NCI-H446 (cell line): Measurements from ENCODE around the gene ERC1.
"Not testable (repeated sequence)": the region's sequence is repeated elsewhere in the genome, so short reads cannot be mapped to it uniquely, and the experiment has no call there.

Experiments used
- DNase-seq, 2 experiments: peaks; one replicate each; lab custom pipeline; 2025; lab: John Stamatoyannopoulos, UW

The ERC1 gene

DNA sequence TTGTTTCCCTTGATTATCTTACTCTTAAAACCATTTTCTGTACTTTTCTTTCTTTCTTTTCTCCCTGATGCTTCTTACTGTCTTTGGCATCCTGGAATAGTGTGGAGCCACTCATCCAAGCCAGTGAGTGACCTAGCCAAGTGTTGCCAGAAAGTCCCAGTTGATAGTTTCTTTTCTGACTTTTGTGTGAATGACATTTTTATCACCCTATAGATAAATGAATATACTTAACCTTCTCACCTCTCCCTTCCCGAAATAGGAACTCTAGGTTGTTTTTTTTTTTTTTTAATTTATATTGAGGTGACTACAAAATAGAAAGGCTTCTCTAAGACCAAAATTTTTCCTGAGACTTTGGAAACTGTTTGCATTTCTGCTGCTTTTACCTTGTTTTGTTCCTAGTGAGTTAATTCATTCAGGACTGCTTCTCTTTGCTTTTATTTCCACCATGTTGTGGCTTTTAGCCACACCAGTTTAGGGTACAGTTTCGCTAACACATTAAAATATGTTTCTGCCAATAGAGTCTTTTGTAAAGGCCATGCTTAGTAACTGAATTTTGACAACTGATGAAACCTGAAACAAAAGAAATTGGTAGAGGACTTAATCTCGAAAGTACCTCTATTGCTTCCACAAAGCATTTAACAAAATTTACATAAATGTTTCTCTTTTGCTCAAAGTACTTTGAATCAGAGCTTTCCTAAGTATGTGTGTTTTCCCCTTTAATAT is 194.6 kb downstream of the ERC1 start:
- DNase-seq: no peak

DNA sequence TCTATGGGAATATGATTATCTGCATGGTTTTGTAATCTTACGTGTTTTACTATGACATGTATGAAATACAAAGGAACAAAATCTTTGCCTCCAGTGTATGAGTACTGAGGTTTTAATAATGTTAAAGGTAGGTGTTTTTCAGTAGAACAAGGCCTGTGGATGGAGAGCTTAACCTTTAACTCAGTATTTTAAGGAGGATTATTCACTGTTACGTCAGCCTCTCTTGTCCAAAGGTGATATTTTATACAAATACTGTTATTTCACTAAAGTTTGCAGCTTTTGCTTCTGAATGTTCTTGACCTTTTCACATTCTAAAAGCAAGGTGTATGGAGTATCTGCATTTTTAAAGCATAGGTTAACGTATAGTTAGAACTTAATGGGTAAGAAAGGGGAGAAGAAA is 195.3 kb downstream of the ERC1 start:
- DNase-seq: no peak

- DNase-seq: no peak
These were observed 197.0 kb downstream of the ERC1 start for GRCh38 chr12:1188016-1188415.

DNA sequence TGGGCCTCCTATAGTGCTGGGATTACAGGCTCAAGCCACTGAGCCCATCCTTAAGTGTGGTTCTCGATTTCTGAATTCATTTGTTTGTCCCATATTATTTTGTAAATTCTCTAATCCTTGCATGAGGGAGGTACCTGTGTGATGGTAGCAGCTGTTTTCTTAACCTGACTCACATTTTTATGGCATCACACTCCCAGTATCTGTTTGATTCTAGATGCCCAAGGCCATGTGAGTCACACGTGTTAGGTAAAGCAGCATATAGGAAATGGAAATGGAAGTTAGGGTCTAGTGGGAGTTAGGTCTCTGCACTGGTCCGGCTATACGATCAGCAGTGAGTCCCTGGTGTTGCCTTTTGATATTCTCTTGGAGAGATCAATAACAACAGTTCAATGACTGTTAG is 198.1 kb downstream of the ERC1 start:
- DNase-seq: no peak

DNA sequence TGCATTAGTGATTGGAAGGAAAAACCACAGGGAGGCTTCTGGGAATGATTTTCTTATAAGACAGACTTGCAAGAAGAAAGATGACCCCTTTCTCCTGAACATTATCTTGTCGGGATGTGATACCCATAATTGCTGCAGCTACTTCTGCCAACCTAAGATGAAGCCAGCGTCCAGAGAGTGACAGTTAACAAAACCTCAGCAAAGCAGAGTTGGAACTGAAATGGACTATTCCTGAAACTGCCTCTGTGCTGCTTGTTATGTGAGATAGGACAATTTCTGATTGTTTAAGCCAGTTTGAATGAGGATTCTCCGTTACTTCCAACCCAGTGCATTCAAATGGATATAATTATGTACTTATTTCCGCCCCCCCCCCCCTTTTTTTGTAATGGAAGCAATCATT is 204.5 kb downstream of the ERC1 start:
- DNase-seq: no peak

DNA sequence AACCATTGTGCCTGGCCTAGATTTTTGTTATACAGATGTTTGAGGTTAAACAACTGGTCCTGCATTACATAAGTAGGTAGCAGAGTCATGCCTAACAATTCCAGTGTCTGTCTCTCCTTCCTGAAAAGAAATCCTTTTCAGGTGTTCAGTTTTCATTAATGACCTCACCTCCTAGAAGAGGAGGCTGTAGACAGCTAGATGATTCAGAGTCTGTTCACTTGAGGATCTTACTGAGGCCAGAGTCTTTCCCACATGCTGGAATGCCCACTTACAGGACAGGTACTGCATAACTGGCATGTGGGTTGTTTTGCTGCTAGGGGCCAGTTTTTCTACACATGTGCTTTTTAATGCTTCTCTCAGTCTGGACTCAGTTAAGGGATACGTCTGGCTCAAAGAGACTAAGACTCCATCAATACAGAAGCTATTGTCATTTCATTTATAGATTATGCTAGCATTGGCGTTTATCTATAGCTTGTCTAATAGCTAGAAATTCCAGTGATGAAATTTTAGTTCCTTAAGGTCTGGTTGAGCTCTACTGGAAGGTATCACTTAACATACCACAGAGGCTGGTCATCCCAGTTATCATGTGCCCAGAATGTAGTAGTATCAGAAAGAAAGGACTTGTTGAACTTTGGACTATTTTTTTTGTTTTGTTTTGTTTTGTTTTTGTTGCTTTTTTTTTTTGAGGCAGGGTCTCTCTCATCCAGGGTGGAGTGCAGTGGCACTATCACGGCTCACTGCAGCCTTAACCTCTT is 206.4 kb downstream of the ERC1 start:
- DNase-seq: no peak

DNA sequence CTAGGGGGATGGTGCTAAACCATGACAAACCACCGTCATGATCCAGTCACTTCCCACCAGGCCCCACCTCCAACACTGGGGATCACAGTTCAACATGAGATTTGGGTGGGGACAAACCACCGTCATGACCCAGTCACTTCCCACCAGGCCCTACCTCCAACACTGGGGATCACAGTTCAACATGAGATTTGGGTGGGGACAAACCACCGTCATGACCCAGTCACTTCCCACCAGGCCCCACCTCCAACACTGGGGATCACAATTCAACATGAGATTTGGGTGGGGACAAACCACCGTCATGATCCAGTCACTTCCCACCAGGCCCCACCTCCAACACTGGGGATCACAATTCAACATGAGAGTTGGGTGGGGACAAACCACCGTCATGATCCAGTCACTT is 207.8 kb downstream of the ERC1 start:
- DNase-seq: not testable (repeated sequence)

GRCh38 chr12:1199700-1200099 is 208.7 kb downstream of the ERC1 start:
- no peak for DNase-seq

GRCh38 chr12:1201030-1201429 is 210.0 kb downstream of the ERC1 start:
- DNase-seq: no peak

DNA sequence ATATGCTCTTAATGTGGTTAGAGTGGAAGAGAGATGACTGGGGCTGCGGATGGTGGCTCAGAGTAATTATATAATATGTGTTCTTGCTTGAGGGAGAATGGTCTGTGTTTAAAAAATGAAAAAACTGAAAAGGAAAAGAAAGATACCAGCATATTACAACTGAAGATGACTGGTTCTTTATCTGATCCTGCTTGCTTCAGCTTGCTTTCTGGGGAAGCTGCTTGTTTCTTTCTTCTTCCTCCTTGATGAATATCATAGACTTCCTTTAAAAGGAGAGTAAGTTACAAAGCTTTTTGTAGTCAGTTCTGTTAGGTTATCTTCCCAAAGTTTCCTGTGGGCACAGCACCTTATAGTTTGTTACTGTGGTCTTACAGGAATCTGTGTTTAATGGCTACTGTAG is 210.9 kb downstream of the ERC1 start:
- DNase-seq: no peak

DNA sequence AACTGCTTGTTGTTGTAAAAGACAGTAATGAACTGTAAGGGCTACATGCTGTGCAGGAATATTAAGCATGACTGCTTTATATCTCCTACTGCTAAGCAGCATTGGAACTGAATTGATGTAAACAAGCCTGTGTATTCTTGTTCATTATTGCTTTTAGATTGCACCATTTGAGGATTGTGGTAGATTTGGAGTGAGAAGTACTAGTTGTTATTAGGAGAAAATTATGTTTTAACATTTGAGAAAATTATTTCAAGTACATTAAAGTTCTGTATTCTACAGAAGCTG is 212.7 kb downstream of the ERC1 start:
- no peak for DNase-seq

GRCh38 chr12:1204581-1205121 is 213.6 kb downstream of the ERC1 start:
- no peak for DNase-seq

DNA sequence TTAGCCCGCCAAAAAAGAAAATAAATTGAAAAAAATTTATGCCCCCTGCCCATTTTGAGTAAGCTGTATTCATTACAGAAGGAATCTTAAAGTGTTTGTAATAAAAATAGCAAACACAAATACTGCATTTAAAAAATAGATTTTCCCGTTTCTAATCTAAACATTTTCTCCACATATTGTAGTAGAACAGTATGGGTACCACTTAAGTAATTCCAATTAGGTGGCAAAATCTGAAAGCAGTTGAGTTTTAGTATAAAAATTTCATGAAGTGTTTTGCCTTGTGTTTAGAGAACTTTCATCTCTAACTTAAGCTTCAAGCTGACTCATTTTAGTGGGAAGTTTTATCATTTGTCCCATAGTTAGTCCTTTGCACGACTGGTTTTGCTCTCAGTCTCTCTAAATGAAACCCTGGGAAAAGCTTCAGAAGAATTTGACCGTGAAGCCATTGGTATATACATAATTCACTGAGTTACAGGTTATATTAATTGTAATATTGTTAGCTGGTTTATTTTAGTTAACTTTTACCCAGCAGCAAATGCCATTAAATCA is 214.6 kb downstream of the ERC1 start:
- DNase-seq: no peak

GRCh38 chr12:1206118-1206734 is 215.2 kb downstream of the ERC1 start:
- DNase-seq: no peak

GRCh38 chr12:1207276-1207675 is 216.3 kb downstream of the ERC1 start:
- DNase-seq: no peak

DNA sequence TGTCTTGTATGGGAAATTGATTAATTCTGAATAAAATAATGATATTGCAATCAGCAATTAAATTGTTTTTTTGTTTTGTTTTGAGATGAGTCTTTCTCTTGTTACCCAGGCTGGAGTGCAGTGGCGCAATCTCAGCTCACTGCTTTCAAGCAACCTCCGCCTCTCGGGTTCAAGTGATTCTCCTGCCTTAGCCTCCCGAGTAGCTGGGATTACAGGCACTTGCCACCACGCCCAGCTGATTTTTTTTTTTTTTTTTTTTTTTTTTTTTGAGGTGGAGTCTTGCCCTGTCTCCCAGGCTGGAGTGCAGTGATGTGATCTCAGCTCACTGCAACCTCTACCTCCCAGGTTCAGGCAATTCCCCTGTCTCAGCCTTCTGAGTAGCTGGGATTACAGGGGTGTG is 217.7 kb downstream of the ERC1 start:
- not testable (repeated sequence) for DNase-seq

DNA sequence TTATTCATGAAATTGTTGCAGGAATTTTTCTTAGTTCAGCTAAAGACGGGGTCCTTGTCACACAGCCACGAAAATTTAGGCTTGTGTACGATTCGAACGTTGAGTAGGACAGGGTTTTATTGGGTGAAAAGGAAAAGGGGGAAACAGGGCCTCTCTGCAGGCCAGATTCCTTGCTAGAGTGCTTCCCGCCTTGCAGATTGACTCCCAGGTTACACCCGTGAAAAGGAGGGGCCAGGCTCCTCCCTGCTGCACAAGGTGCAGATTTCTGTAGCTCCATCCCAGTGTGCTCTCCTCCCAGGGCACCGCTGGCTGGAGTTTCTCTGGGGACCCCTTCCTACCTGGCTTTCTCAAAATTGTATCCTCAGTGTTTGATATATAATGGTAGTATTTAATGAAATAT is 221.5 kb downstream of the ERC1 start:
- no peak for DNase-seq

GRCh38 chr12:1213205-1213604 is 222.2 kb downstream of the ERC1 start:
- no peak for DNase-seq

DNA sequence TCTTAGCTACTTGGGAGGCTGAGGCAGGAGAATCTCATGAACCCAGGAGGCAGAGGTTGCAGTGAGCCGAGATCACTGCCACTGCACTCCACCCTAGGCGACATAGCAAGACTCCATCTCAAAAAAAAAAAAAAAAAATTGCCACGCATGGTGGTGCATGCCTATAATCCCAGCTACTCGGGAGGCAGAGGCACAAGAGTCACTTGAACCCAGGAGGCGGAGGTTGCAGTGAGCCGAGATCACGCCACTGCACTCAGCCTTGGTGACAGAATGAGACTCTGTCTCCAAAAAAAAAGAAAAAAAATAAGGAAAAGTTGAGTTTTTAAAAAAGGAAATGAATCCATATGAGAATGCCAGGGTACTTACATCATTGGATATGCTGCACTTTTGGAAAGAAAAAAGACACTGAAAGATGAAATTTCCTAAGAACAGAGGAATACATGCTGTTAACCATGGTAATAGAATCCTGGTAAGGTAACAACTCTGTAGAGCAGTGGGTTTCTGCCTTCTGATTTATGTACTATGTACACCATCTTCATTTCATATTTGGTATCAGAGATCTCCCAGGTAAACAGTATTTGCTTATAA is 222.7 kb downstream of the ERC1 start:
- no peak for DNase-seq

GRCh38 chr12:1216560-1216959 is 225.5 kb downstream of the ERC1 start:
- no peak for DNase-seq

DNA sequence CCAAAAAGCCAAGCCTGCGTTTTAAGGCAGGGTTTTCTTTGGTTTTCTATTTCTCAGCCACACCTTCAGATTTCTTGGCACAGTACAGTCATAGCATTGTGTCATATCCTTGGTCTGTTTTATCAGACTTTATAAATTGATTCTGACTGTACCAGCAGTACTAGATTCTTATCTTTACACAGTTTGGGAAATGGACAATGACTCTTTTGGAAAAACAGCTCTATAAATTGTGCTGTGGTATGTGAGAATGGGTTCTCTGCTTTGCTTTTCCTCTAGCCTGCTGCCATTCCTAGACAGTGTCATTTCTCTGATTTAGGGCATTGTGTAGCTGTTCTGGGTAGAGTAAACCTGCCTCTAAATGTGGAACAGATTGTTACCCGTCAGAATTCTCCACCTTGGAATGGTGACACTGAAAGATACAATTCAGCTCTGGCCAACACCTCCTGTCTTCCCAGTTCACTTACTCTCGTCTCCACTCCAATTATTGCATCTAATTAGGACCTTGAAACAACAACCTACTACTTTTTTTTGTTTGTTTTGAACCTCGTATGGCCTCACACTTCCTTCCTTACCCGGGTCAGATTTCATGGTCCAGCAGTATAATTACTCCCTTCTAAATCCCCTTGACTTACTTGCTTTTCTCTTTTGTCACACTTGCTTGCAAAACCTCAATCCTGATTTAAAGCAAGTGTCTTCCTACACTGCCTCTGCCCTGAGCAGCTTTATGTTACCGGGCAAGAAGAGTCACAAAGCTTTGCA is 226.3 kb downstream of the ERC1 start:
- DNase-seq: no peak

DNA sequence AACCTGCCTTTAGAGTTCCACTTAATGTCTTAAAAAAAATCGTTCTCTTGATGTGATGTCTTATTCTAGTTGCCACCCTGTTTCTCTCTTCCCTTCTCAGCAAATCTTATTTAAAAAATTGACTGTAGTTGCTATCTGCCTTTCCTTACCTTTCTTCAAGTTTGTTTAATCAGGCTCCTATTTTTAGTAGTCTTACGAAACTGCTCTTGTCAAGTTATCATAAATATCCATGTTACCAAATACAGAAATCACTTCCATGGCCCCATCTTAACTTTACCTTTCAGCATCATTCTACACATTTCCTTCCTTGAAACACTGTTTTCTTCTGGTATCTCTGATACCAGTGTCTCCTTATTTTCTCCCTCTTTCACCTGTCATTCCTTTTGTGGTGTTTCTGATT is 227.3 kb downstream of the ERC1 start:
- no peak for DNase-seq
